DMS53 (cell line): ENCODE results near the gene SPINT2.

ENCODE experiments used
- DNase-seq: peaks from one replicate; lab custom pipeline; 2025; lab: John Stamatoyannopoulos, UW

The SPINT2 gene

DNA sequence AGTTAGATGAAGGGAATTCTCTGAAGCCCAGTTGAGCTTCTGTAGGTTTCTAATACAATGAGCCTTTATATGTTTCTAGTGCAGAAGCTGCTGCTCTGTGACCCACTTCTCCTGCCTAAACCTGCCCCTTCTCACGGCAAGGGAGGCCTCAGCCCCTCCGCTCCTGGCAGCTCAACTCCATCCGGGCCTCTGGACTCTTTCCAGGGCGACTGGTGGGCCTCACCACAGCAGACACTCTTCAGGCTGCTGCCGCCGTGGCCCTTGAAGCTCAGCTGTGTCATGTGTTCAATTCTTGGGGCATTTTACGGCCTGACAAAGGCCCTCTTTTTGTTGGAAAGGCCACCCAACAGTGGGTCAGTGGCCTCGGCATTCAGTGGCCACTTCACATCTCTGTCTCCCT, 29.7 kb downstream of the SPINT2 start:
- no peak for DNase-seq

DNA sequence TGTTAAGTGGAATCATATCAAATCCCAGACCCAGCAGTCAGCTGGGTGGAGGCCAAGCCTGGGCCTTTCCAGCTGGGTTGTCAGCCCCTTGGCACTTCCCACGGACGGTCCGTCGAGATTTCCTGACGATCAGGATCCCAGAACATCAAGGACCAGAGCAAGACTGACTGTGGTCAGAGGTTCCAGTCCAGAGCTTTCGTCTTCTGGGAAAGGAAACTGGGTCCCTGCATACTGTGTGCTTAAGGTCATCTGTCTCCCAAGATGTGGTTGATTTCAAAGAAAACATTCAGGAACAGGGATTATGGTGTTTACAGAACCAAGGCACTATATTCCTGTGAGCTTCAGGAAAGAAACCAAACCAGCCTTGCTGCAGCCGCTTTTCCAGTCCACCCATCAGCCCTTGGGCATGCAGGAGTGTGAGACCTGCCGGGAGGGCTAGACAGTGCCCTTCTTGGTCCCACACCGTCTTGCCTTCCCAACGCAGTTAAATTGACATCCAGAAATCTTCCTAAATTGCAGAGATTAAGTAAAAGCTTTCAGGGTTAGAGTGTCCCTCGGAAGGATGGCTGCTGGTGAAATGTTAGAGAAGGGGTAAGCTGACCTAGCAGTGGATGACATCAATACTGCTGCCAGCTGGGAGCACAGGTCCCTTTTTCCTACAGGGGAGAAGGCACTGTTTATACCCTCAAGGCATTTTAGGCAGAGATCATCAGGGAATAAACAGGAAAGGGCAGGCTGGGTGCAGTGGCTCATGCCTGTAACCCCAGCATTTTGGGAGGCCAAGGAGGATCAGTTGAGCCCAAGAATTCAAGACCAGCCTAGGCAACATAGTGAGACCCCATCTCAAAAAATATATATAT, 34.7 kb downstream of the SPINT2 start:
- no peak for DNase-seq

DNA sequence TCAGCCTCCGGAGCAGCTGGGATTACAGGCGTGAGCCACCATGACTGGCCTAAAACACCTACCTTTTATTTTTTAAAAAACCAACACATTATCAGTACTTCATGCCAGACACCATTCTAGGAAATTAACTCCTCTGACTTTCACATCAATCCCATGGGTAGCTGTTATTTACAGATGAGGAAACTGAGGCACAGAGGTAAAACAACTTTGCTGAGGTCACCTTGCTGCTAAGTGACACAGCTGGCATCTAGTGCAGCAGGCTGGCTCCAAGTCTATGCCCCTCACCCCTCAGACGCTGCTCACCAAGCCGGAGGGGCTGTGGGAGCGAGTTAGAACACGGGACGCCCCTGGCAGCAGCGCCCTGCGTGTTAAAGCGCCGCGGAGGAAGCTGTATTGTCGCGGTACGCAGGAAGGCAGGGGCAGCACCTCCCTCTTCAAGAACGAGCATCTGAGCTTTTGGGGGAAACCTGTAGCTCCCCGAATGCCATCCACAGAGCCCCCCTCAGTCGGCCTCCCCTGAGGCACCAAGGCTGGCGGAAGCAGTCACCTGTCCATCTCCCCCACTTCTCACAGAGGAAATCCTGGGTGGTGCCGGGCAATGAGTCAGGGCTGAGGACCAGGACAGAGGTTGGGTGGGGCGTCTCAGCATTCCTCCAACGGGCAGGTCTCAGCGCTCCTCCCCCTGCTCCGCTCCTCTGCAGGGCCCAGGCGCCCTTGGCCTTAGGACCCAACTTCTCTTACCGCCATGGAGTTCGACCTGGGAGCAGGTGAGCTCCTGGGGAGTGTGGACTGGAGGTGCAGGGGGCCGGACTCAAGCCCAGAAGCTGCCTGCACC, 39.4 kb downstream of the SPINT2 start, which contains the start of gene C19orf33:
TSS of gene C19orf33 (plus strand) at position 735 of the 835 bp plus-strand sequence. CDS start at position 746, 11 bp downstream.
- DNase-seq = no peak

DNA sequence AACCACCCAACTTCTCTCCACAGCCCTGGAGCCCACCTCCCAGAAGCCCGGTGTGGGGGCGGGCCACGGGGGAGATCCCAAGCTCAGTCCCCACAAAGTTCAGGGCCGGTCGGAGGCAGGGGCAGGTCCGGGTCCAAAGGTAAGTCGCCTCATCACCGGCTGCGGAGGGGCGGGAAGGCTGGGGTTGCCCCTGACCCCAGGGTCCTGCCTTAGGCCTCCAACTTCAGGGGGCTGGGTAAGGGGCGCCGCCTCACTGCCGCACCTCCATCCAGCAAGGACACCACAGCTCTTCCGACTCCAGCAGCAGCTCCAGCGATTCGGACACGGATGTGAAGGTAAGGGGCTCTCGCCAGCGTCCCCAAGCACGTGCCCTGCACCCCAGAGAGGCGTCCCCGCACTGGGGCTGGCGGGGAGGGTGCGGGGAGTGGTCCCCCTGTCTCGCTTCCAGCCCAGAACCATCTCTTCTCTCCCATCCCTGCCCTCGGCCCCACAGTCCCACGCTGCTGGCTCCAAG, 40.0 kb downstream of the SPINT2 start:
- DNase-seq = no peak

DNA sequence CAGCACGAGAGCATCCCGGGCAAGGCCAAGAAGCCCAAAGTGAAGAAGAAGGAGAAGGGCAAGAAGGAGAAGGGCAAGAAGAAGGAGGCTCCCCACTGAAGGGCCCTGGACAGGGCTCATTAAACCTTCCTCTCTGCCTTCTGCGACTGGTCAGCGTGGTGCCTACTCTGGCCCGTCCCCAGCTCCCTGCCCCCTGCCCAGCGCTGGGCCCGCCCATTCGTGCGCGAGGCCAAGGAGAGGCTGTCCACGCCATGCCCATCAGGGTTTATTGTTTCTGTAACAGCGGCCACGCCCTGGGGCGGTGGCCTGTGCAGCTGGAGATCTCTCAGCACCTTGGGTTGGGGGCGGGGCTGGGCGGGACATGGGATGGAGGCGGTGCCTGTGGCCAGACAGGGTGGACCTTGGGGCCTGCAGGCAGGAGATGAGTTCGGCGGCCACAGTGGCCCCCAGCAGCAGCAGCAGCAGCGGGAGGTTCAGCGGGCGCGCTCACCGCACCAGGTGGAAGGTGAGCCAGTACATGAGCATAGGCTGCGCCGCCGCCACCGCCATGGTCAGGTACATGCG, 40.6 kb downstream of the SPINT2 start:
- DNase-seq = peak; percentile 33

DNA sequence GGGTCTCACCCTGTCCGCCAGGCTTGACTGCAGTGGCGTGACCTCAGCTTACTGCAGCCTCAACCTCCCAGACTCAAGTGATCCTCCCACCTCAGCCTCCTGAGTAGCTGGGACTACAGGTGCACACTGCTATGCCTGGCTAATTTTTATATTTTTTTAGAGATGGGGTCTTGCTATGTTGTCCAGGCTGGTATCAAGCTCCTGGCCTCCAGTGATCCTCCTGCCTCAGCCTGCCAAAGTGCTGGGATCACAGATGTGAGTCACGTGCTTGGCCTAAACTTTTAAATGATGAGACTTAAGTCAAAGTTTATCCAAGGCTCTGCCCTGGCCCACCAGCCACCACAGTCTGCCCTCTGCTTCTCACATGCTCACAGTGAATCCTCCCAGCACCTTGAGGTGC, 41.9 kb downstream of the SPINT2 start:
- no peak for DNase-seq

DNA sequence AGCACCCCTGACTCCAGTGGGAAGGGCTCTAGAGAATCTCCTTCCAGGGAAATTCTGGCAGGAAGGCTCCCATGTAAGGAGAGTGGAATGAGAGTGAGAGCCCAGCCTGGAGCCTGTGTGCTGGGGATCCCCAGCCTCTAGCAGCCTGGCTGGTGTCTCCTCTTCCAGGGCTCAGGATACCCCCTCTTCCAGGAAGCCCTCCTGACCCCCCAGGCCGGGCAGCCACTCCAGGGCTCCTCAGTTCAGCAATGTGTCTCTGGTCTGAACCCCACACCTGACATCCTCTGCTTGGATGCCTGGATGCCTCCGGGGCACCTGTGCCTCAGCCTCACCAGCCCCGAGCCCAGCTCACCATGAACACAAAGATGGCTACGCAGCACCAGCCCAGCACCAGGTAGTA, 42.7 kb downstream of the SPINT2 start:
- no peak for DNase-seq

DNA sequence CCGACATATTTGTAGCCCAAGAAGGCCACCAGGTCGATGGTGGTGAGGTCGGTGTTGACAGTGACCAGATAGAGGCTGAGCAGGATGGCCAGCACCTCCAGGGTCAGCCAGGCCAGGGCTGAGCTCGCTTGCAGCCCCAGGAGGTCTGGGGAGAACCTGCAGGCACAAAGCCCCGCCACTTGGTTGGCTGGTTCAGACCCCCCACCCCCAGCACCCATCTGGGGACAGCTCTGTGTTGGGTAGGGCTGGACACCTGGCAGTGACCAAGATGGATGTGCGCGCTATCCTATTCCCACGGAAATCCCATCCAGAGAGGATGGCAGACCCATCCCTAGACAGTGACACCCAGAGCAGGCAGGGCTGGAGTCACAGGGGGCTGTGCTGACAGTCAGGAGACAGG, 43.2 kb downstream of the SPINT2 start:
- no peak for DNase-seq

DNA sequence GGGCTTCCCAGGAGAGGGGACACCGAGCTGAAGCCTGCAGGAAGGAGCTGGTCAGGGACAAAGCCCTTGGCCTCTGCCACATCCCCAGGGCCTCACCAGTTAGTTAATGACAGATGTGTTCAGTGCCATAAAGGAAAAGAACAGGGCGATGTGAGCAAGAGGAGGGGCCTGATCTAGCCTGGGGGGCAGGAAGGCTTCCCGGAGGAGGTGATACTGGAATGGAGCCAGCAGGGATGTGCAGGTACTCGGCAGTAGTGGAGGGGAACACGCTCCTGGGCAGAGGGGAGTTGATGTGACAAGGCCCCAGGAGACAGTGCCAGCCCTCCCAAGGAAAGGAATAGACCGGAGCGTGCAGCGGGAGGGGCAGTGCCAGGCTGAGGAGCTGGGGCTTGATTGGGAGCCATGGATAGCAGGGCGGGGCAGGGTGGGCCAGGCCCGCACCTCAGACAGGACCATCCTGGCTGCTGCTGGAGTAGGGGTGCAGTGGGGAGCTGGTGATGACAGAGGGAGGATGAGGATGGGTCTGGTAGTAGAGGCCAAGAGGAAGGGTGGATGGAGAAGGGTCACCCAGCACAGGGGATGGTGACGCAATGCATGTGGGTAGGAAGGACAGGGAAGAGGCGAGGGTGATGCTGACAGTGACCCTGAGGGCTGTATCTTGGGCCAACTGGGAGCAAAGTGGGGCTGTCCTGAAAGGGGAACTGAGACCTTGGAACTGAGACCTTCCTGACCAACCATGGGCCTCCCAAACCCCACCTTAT, 43.8 kb downstream of the SPINT2 start:
- DNase-seq = no peak

DNA sequence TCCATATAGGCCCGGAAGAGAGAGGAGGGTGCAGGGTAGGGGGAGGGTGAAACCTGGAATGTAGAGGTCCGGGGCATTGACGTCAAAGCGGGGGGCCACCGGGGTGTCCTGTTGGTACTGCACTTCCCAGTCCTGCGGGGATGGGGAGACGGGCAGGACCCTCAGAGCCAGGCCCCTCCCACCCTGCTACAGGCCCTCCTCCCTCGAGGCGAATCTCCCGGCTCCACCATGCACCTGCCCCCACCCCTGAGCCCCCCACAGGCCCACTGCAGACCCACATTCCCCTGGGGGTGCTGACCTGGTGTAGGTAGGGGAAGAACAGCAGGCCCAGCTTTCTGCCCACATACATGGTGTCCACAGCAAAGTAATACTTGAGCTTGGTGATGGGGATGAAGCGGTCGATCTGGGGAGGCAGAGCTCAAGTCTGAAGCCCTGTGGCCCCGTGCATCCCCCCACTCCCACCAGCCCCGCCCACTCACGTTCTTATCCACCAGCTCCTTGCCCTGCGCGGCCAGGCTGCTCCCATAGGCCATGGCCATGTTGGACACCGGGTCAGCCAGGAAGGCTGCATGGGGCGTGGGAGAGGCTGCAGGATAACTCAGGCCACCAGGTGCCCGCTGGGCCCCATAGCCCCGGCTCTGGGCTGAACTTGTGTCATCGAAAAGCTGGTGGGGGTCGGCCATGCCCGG, 44.7 kb downstream of the SPINT2 start:
- no peak for DNase-seq

DNA sequence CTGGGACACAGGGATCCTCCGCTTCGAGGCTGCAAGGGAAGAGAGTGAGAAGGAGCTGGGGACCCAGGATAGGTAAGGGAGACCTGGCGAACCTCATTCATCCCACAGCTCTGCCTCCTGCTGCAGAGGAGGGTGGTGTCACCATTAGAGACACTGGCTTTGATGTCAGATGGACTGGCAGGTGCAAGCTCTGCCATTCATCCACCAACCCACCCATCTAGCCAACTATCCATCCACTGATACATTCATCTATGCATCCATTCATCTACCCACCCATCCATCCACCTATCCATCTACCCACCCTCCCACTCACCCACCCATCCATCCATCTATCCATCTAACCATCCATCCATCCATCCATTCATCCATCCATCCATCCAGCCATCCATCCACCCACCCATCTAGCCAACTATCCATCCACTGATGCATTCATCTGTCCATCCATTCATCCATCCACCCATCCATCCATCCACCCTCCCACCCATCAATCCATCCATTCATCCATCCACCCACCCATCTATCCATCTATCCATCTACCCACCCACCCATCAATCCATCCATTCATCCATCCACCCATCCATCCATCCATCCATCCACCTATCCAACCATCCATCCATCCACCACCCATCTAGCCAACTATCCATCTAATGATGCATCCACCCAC, 45.4 kb downstream of the SPINT2 start:
- DNase-seq = no peak

DNA sequence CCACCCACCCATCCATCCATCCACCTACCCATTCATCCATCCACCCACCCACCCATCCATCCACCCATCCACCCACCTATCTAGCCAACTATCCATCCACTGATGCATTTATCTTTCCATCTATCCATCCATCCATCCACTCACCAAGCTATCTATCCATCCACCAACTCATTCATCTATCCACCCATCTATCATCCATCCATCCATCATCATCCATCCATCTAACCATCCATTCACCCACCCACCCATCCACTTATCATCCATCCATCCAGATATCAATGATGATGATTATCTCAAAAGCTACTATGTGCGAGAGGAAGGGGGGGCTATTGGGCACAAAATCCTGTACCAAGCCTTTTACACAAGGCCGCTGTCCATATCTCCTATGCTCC, 45.9 kb downstream of the SPINT2 start:
- DNase-seq = no peak

DNA sequence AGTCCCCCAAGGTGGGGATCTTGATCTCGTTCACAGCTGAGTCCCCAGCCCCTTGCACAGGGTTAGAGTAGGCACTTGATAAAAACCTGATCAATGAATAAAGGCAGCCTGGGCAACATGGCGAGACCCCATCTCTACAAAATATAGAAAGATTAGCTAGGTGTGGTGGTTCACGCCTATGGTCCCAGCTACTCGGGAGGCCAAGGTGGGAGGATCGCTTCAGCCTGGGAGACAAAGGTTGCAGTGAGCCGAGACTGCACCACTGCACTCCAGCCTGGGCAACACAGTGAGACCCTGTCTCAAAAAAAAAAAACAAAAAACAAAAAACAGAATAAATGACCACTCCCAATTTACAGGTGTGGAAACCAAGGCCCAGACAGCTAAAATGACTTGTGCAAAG, 46.6 kb downstream of the SPINT2 start:
- no peak for DNase-seq

DNA sequence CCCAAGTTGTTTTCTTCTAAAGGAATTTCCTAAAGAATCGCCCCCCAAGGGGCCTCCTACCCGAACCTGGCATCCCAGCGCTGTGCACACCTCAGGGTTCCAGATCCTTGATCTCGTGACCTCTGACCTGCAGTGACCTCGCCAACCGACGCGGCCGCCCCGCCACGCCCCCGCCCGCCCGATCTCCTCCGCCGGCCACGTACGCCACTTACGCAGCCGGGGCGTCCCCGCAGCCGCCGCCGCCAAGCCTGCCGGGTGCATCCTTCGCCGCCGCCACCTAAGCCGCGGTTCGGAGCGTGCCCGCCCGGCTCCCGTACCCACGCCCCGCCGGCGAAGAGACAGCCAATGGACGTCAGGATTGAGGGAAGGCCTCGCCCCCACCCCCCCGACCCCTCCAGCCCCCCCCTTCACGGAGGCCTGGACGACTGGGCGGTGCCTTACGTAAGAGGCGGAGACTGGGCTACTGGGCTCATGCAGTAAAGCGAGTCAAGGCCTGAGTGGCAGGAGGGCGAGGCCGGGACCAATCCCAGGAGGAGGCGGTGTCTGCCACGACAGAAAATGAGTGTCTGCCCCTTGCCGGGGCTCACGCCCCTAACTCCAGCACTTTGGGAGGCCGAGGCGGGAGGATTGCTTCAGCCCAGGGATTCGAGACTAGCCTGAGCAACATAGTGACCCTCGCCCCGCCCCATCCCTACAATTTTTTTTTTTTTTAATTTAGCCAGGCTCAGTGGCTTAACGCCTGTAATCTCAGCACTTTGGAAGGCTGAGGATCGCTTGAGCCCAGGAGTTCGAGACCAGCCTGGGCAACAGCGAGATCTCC, 51.5 kb downstream of the SPINT2 start, which contains the start of gene YIF1B:
TSS of gene YIF1B (minus strand) at position 291 of the 820 bp plus-strand sequence. CDS start at position 261, 30 bp downstream.
- peak; percentile 100 for DNase-seq

DNA sequence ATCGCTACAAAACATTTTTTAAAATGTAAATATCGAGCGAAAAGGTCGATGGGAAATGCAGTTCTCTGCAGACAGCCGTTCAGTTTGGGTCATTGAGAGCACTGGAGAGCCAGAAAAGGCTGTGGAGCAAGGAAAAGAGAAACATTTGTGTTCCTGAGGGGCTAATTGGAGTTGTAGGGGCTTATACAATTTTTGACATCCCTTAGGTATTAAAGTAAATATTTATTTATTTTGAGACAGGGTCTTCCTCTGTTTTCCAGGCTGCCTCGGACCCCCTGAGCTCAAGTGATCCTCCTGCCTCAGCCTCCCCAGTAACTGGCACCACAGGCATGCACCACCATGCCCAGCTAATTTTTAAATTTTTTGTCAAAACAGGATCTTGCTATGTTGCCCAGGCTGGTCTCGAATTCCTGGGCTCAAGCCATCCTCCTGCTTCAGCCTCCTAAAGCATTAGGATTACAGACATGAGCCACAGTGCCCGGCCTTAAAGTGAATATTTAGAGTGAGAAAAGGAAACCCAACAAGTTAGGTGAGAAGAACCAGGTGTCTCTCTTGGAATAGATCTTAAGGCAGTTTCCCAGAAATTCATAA, 52.2 kb downstream of the SPINT2 start:
- no peak for DNase-seq

DNA sequence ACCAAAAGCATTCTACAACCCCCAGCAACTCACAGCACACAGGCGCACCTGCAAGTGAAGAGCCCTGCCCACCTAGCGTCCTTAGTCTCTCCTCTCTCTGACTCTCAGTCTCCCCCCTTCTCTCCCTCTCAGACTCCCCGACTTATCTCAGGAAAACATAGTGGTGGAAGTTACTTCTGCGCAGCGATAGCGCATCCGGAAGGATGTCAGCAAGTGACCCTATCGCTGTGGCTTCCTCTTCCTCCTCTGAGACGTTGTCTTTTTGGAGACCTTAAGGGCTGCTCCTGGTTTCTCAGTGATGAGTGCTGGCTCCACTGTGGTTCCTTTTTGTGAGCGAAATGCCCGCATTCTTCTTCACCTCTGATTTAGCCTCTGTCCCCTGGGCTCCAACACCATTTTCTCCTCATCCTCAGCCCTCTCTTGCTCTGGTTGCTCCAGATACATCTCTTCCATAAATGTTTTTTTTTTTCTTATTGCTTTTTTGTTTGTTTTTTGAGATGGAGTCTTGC, 52.8 kb downstream of the SPINT2 start:
- DNase-seq = no peak

DNA sequence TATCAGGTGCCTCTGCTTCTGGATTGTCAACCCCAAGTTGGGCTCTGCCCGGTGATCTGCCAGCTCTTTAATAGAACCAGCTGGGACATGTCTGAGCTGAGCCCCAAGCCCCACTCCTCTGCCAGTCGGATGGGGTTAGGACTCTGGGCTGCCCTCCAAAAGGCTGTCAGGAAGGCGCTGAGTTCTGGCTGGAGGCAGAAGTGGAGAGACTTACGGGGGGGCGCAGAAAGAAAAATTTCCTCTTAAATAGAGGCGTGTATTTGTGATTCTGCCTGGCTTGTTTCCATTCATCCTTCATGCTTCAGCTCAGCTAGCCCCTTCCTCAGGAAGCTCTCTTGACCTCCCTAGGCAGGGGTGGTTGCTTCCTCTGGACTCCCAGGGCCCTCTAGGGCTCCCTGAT, 54.3 kb downstream of the SPINT2 start:
- no peak for DNase-seq

DNA sequence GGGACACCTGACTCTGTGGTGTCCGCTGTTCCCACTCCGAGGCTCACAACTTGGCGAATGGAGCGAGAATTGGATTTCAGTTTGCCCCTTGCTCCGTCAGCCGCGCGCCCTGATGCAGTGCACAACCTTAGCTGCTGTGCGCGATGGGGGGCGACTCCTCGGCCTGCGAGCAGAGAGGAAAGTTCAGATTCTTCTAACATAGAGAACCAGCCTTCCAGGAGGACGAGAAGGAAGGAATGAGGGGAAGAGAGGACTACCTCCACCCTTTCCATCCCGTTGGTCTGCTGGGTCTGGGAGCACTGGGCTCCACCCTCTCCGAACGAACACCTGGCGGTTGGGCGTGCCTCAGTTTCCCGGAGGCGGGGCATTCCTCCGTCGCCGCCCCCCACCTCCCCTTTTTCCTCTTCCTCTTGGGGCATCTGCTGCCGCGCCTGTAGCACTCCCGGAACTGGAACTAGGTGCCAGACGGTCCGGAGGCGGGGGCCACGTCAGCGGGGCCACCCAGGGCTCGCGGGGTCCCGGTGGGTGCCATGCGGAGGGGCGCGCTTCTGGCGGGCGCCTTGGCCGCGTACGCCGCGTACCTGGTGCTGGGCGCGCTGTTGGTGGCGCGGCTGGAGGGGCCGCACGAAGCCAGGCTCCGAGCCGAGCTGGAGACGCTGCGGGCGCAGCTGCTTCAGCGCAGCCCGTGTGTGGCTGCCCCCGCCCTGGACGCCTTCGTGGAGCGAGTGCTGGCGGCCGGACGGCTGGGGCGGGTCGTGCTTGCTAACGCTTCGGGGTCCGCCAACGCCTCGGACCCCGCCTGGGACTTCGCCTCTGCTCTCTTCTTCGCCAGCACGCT, 55.3 kb downstream of the SPINT2 start, which contains the start of gene KCNK6:
TSS of gene KCNK6 (plus strand) at position 425 of the 838 bp plus-strand sequence. CDS start at position 531, 106 bp downstream.
- peak; percentile 74 for DNase-seq
